Spleen (tissue), 11 donors: ENCODE measurements around the gene GAL3ST2. TPM values are rescaled to one million over a fixed set of nuclear protein-coding genes. Genes with fewer than 3 reads are reported as not detected.
"Not testable (repeated sequence)": the region's sequence is repeated elsewhere in the genome, so short reads cannot be mapped to it uniquely, and the experiment has no call there.

Experiments
- DNase-seq: peaks from one replicate; pipeline ENCODE4 v3.0.0-alpha.2; 2020
- H3K27ac ChIP-seq, 8 donors: fragments of 200-600 bp; sonication (generic) in 7 of 8; 1 replicate in 4 of 8; 2 replicates in 4 of 8; pipeline versions ENCODE4 v1.5.0 to v1.8.0; 2016 to 2021; ENCODE audit warnings: inconsistent platforms in 4 of 8, mild to moderate bottlenecking in 4 of 8, moderate library complexity in 1 of 8
- H3K27me3 ChIP-seq, 7 donors: fragments of 200-600 bp; sonication (generic) in 6 of 7; replicated peaks in 1 of 7; 1 replicate in 4 of 7; 2 replicates in 3 of 7; pipeline versions ENCODE4 v1.5.0 to v1.8.0; 2016 to 2021; ENCODE audit warnings: inconsistent platforms in 3 of 7, mild to moderate bottlenecking in 1 of 7
- H3K36me3 ChIP-seq, 6 donors: fragments of 200-600 bp; sonication (generic) in 5 of 6; 1 replicate in 4 of 6; 2 replicates in 2 of 6; pipeline versions ENCODE4 v1.5.0 to v1.8.0; 2016 to 2021; ENCODE audit warnings: inconsistent platforms in 2 of 6
- H3K4me1 ChIP-seq, 6 donors: fragments of 200-600 bp; sonication (generic) in 5 of 6; 1 replicate in 3 of 6; 2 replicates in 3 of 6; pipeline versions ENCODE4 v1.5.0 to v1.8.0; 2016 to 2021; ENCODE audit warnings: inconsistent platforms in 3 of 6
- H3K4me3 ChIP-seq, 8 donors: fragments of 200-600 bp; sonication (generic) in 7 of 8; 1 replicate in 4 of 8; 2 replicates in 4 of 8; pipeline versions ENCODE4 v1.5.0 to v1.8.0; 2016 to 2021; ENCODE audit warnings: inconsistent platforms in 4 of 8, mild to moderate bottlenecking in 4 of 8, moderate library complexity in 2 of 8
- H3K9me3 ChIP-seq, 8 donors: fragments of 200-600 bp; sonication (generic) in 7 of 8; 1 replicate in 4 of 8; 2 replicates in 4 of 8; pipeline versions ENCODE4 v1.5.0 to v1.8.0; 2016 to 2021; ENCODE audit warnings: inconsistent platforms in 4 of 8
- CTCF ChIP-seq, 11 experiments: fragments of 200-600 bp in 7 of 11; fragments of 450-650 bp in 4 of 11; sonication (generic) in 4 of 11; IDR thresholded peaks in 8 of 11; conservative IDR thresholded peaks in 3 of 11; 1 replicate in 7 of 11; 2 replicates in 4 of 11; pipeline versions ENCODE4 v1.4.0 to v1.8.0; 2016 to 2021; ENCODE audit warnings: antibody characterized with exemption in 11 of 11, inconsistent platforms in 4 of 11, mild to moderate bottlenecking in 1 of 11
- POLR2A ChIP-seq, 3 donors: fragments of 450-650 bp; IDR thresholded peaks; one replicate each; pipeline ENCODE4 v1.5.1; 2017; ENCODE audit warnings: antibody characterized with exemption in 3 of 3, mild to moderate bottlenecking in 1 of 3
- POLR2AphosphoS5 ChIP-seq, 3 donors: sonication (generic); formaldehyde crosslinking; IDR thresholded peaks; one replicate each; pipeline ENCODE4 v1.5.1; 2017; ENCODE audit warnings: antibody characterized with exemption in 3 of 3
- WGBS, 5 donors: extraction: QIAGEN DNeasy Blood & Tissue Kit in 3 of 5; methylation state at CpG; one replicate each; pipeline versions ENCODE4 v1.1.5 to v1.1.7; 2013 to 2018; 5-methylcytosine and 5-hydroxymethylcytosine counted together
- intact Hi-C: fragments of 100-400 bp; cut with DNase I; formaldehyde crosslinking; loops from one replicate; pipeline ENCODE4 v1.15.0; 2023; ENCODE audit warnings: low total_unique reads
- polyA plus RNA-seq, 3 donors: library from polyadenylated mRNA; stranded (reverse); fragments of 200-250 nt; gene quantifications; one replicate each; pipeline ENCODE4 v1.2.1, GENCODE V29; 2013
- total RNA-seq, 7 donors: library from RNA; depleted of rRNA in 3 of 7; stranded (reverse); fragments of >200 nt in 3 of 7; fragmentation: NEBNext Ultra II Directional in 4 of 7; extraction: Animal tissue kit (Norgen Biotek cat#: 25700) in 4 of 7; gene quantifications; one replicate each; pipeline versions ENCODE4 v1.1.0 to v1.2.1, GENCODE V29; 2016 to 2021
- donor health status: healthy with polysubstance abuse.
- donor health status: DM: no; HTN: no; CAD: no; lungs with moderate emphysema.
- donor health status: DM: no; HTN: no; CAD: no.
- donor health status: Bipolar disorder and iron deficiency.
- donor health status: healthy.
- donor health status: DM: no; HTN: no; CAD: no.
- donor health status: DM: yes; HTN: yes; CAD: no.

Gene GAL3ST2
- total and polyA plus RNA-seq, 10 donors = 0.25 to 0.85 TPM; not detected in 8

- TF ChIP-seq CTCF (IDR thresholded peaks at IDR 0.05 in 8 of 11, conservative IDR thresholded peaks at IDR 0.05 in 3 of 11) (no peak), POLR2A (IDR thresholded peaks at IDR 0.05) (no peak), POLR2AphosphoS5 (IDR thresholded peaks at IDR 0.05) (no peak)
- DNase-seq = no peak
Observed at GRCh38 chr2:241742320-241742939, 34.2 kb upstream of the GAL3ST2 start.

GRCh38 chr2:241743008-241743407, 33.6 kb upstream of the GAL3ST2 start:
- intact Hi-C loops, H3K27me3 ChIP-seq, H3K4me3 ChIP-seq, H3K27ac ChIP-seq: not testable (repeated sequence)
- peaks cover 0 to 71% (median 26%) of the 10 kb centered on the region in 6 donors for H3K36me3 ChIP-seq
- peaks cover 0 to 41% (median 18%) of the 10 kb centered on the region in 6 donors for H3K4me1 ChIP-seq
- peak; percentile 72 for DNase-seq
- 88 to 99% (median 93%) methylated on average over 8 to 15 of the region's 15 CpGs for WGBS, 5 donors
- peaks cover 0 to 10% (median 0%) of the 10 kb centered on the region in 8 donors for H3K9me3 ChIP-seq

More at GRCh38 chr2:241742320-241742939, 34.2 kb upstream of the GAL3ST2 start:
- peaks cover 0 to 68% (median 26%) of the 10 kb centered on the region in 6 donors for H3K36me3 ChIP-seq
- H3K27ac ChIP-seq = no peak overlapping the region
- intact Hi-C loops = no loop called here
- H3K27me3 ChIP-seq = no peaks in the 10 kb centered on the region
- peaks cover 0 to 10% (median 0%) of the 10 kb centered on the region in 8 donors for H3K9me3 ChIP-seq
- 94 to 98% (median 96%) methylated on average over 19 to 28 of the region's 28 CpGs for WGBS, 5 donors
- H3K4me3 ChIP-seq = no peak overlapping the region
- peaks cover 0 to 47% (median 20%) of the 10 kb centered on the region in 6 donors for H3K4me1 ChIP-seq

- H3K36me3 ChIP-seq = peaks cover 0 to 69% (median 27%) of the 10 kb centered on the region in 6 donors
- H3K27me3 ChIP-seq = no peaks in the 10 kb centered on the region
- intact Hi-C loops = no loop called here
- WGBS, 5 donors = 88 to 96% (median 93%) methylated on average over 4 to 16 of the region's 16 CpGs
- peak; percentile 70 for DNase-seq
- peaks cover 0 to 35% (median 18%) of the 10 kb centered on the region in 6 donors for H3K4me1 ChIP-seq
- TF ChIP-seq POLR2A (IDR thresholded peaks at IDR 0.05) (no peak), POLR2AphosphoS5 (IDR thresholded peaks at IDR 0.05) (no peak), CTCF (IDR thresholded peaks at IDR 0.05 in 8 of 11, conservative IDR thresholded peaks at IDR 0.05 in 3 of 11) (no peak)
- H3K4me3 ChIP-seq = no peak overlapping the region
- H3K9me3 ChIP-seq = peaks cover 0 to 10% (median 0%) of the 10 kb centered on the region in 8 donors
- no peak overlapping the region for H3K27ac ChIP-seq
Observed at GRCh38 chr2:241743620-241744019, 33.0 kb upstream of the GAL3ST2 start.

- H3K4me3 ChIP-seq = no peak overlapping the region
- peaks cover 0 to 69% (median 33%) of the 10 kb centered on the region in 6 donors for H3K36me3 ChIP-seq
- no peaks in the 10 kb centered on the region for H3K27me3 ChIP-seq
- WGBS, 5 donors = 92 to 97% (median 94%) methylated on average over 17 to 24 of the region's 24 CpGs
- DNase-seq = no peak
- H3K9me3 ChIP-seq = peaks cover 0 to 10% (median 0%) of the 10 kb centered on the region in 8 donors
- H3K27ac ChIP-seq = no peak overlapping the region
- TF ChIP-seq POLR2A (IDR thresholded peaks at IDR 0.05) (no peak), CTCF (IDR thresholded peaks at IDR 0.05 in 8 of 11, conservative IDR thresholded peaks at IDR 0.05 in 3 of 11) (no peak), POLR2AphosphoS5 (IDR thresholded peaks at IDR 0.05) (no peak)
- H3K4me1 ChIP-seq = peaks cover 0 to 29% (median 18%) of the 10 kb centered on the region in 6 donors
- intact Hi-C loops = no loop called here
Observed at GRCh38 chr2:241744028-241744754, 32.4 kb upstream of the GAL3ST2 start.
